Keratinocyte (primary cell): ENCODE data around the gene BHLHE23. TPM values are rescaled to one million over a fixed set of nuclear protein-coding genes. Genes with fewer than 3 reads are reported as not detected.

Source experiments
- DNase-seq: peaks from one replicate; pipeline ENCODE4 v3.0.0-alpha.2; 2011; ENCODE audit warnings: low read depth, missing footprints, low spot score
- FAIRE-seq: peaks from 2 replicates; lab custom pipeline; 2011; peaks lifted over from hg19 to GRCh38; lab: Jason Lieb, UNC
- H2AFZ ChIP-seq: 2 replicates; pipeline ENCODE4 v1.6.0; 2012; ENCODE audit warnings: low read length, control low read depth, inconsistent platforms; ENCODE audit not compliant: control insufficient read depth
- H3K27ac ChIP-seq: 2 replicates; pipeline ENCODE4 v1.5.1; 2011; ENCODE audit warnings: low read length; ENCODE audit not compliant: control insufficient read depth, insufficient read depth
- H3K27me3 ChIP-seq: 3 replicates; pipeline ENCODE4 v1.6.0; 2011; ENCODE audit warnings: low read length; ENCODE audit not compliant: control insufficient read depth, insufficient read depth; ENCODE audit errors: extremely low read depth
- H3K36me3 ChIP-seq, 2 experiments: 2 replicates in 1 of 2; 3 replicates in 1 of 2; pipeline ENCODE4 v1.5.1; 2011; ENCODE audit warnings: low read length in 2 of 2, mild to moderate bottlenecking in 1 of 2; ENCODE audit not compliant: control insufficient read depth in 2 of 2, insufficient read depth in 2 of 2; ENCODE audit errors: extremely low read depth in 1 of 2
- H3K4me1 ChIP-seq: 3 replicates; pipeline ENCODE4 v1.5.1; 2011; ENCODE audit warnings: low read length; ENCODE audit not compliant: control insufficient read depth, insufficient read depth; ENCODE audit errors: extremely low read depth
- H3K4me2 ChIP-seq: 3 replicates; pipeline ENCODE4 v1.6.0; 2011; ENCODE audit warnings: low read depth, low read length; ENCODE audit not compliant: control insufficient read depth, insufficient read depth; ENCODE audit errors: extremely low read depth
- H3K4me3 ChIP-seq, 3 experiments: fragments of 200-600 bp in 1 of 3; sonication (generic) in 1 of 3; 2 replicates in 2 of 3; 3 replicates in 1 of 3; pipeline ENCODE4 v1.5.1; 2011 to 2016; ENCODE audit warnings: low read length in 3 of 3, mild to moderate bottlenecking in 3 of 3, control low read depth in 2 of 3, inconsistent platforms in 1 of 3, low read depth in 1 of 3, mixed read lengths in 1 of 3, mixed run types in 1 of 3, moderate library complexity in 1 of 3; ENCODE audit not compliant: control insufficient read depth in 2 of 3, insufficient read depth in 2 of 3; ENCODE audit errors: extremely low read depth in 1 of 3
- H3K79me2 ChIP-seq: 2 replicates; pipeline ENCODE4 v1.6.0; 2012; ENCODE audit warnings: low read length; ENCODE audit not compliant: control insufficient read depth, insufficient read depth
- H3K9ac ChIP-seq: 3 replicates; pipeline ENCODE4 v1.6.0; 2011; ENCODE audit warnings: low read length; ENCODE audit not compliant: control insufficient read depth, insufficient read depth; ENCODE audit errors: extremely low read depth
- H3K9me1 ChIP-seq: 3 replicates; pipeline ENCODE4 v1.6.0; 2011; ENCODE audit warnings: low read length; ENCODE audit not compliant: control insufficient read depth, insufficient read depth; ENCODE audit errors: extremely low read depth
- H3K9me3 ChIP-seq: 2 replicates; pipeline ENCODE4 v1.5.1; 2012; ENCODE audit warnings: low read depth, low read length; ENCODE audit not compliant: control insufficient read depth
- H4K20me1 ChIP-seq: 3 replicates; pipeline ENCODE4 v1.6.0; 2011; ENCODE audit warnings: low read length; ENCODE audit not compliant: control insufficient read depth, insufficient read depth; ENCODE audit errors: extremely low read depth
- CTCF ChIP-seq, 3 experiments: IDR thresholded peaks in 1 of 3; conservative IDR thresholded peaks in 1 of 3; optimal IDR thresholded peaks in 1 of 3; 2 replicates in 2 of 3; 3 replicates in 1 of 3; pipeline versions ENCODE3 to v1.5.1; 2011; ENCODE audit warnings: low read length in 3 of 3, mild to moderate bottlenecking in 3 of 3, moderate library complexity in 2 of 3, control low read depth in 1 of 3, inconsistent platforms in 1 of 3; ENCODE audit not compliant: insufficient read depth in 2 of 3; ENCODE audit errors: extremely low read depth in 1 of 3
- EZH2 ChIP-seq: IDR thresholded peaks from one replicate; pipeline ENCODE4 v1.6.1; 2012; ENCODE audit warnings: inconsistent platforms, mild to moderate bottlenecking, low read length, moderate library complexity
- dilution Hi-C: fragments of 300-500 bp; cut with MboI; formaldehyde crosslinking; loops from one replicate; pipeline ENCODE4 v1.7.0; 2020; ENCODE audit warnings: low sequenced_read_pairs; ENCODE audit not compliant: extremely low pct_ligation_motif_present
- polyA plus RNA-seq, 5 experiments: library from polyadenylated mRNA; depleted of rRNA in 3 of 5; stranded (reverse) in 3 of 5; stranded (forward) in 1 of 5; unstranded in 1 of 5; fragments of >200 nt; gene quantifications; 1 replicate in 1 of 5; 2 replicates in 3 of 5; 3 replicates in 1 of 5; pipeline versions ENCODE4 v1.2.1 to v1.2.3, GENCODE V29; 2011 to 2012; ENCODE audit warnings: missing spikeins in 2 of 5, low read depth in 1 of 5, low replicate concordance in 1 of 5

BHLHE23 gene
- polyA plus RNA-seq, 1 donor (not counting 4 experiments of a cell fraction or from before 2014, with no cell fraction given): not detected

GRCh38 chr20:62982124-62983075 lies 24.4 kb downstream of the BHLHE23 start:
- dilution Hi-C loops: no loop called here

GRCh38 chr20:62980970-62981369 lies 25.8 kb downstream of the BHLHE23 start:
- no peak overlapping the region for H2AFZ ChIP-seq
- no peak overlapping the region for H3K4me3 ChIP-seq
- no peak overlapping the region for H3K27ac ChIP-seq
- dilution Hi-C loops: no loop called here
- H3K9me1 ChIP-seq: no peaks in the 10 kb centered on the region
- no peak overlapping the region for H3K4me2 ChIP-seq
- peaks cover 4% of the 10 kb centered on the region for H4K20me1 ChIP-seq
- no peaks in the 10 kb centered on the region for H3K79me2 ChIP-seq
- FAIRE-seq (no peak), DNase-seq (no peak)
- H3K36me3 ChIP-seq: no peaks in the 10 kb centered on the region
- TF ChIP-seq CTCF (optimal IDR thresholded peaks at IDR 0.05 in 1 of 3, IDR thresholded peaks at IDR 0.05 in 1 of 3, conservative IDR thresholded peaks at IDR 0.05 in 1 of 3; ENCODE audit: extremely low read depth in 1 of 3, insufficient read depth in 2 of 3, low read length in 3 of 3) (no peak), EZH2 (peak; percentile 35)
- peaks cover 57% of the 10 kb centered on the region for H3K27me3 ChIP-seq
- no peaks in the 10 kb centered on the region for H3K9me3 ChIP-seq
- H3K4me1 ChIP-seq: no peaks in the 10 kb centered on the region
- H3K9ac ChIP-seq: no peak overlapping the region

More at GRCh38 chr20:62982124-62983075, 24.4 kb downstream of the BHLHE23 start:
- no peak overlapping the region for H3K4me2 ChIP-seq
- no peaks in the 10 kb centered on the region for H3K9me3 ChIP-seq
- FAIRE-seq (no peak), DNase-seq (no peak)
- H3K36me3 ChIP-seq: no peaks in the 10 kb centered on the region
- H3K4me1 ChIP-seq: no peaks in the 10 kb centered on the region
- TF ChIP-seq CTCF (optimal IDR thresholded peaks at IDR 0.05 in 1 of 3, IDR thresholded peaks at IDR 0.05 in 1 of 3, conservative IDR thresholded peaks at IDR 0.05 in 1 of 3; ENCODE audit: extremely low read depth in 1 of 3, insufficient read depth in 2 of 3, low read length in 3 of 3) (no peak), EZH2 (no peak)
- peaks cover 4% of the 10 kb centered on the region for H4K20me1 ChIP-seq
- H3K27ac ChIP-seq: no peak overlapping the region
- no peak overlapping the region for H2AFZ ChIP-seq
- H3K4me3 ChIP-seq: no peak overlapping the region
- H3K9ac ChIP-seq: no peak overlapping the region
- no peaks in the 10 kb centered on the region for H3K9me1 ChIP-seq
- no peaks in the 10 kb centered on the region for H3K79me2 ChIP-seq
- H3K27me3 ChIP-seq: peaks cover 59% of the 10 kb centered on the region
